Bronchial epithelial cell (primary cell): ENCODE measurements around the gene NPTX1. TPM values are rescaled to one million over a fixed set of nuclear protein-coding genes. Genes with fewer than 3 reads are reported as not detected.

Source experiments
- DNase-seq: peaks from one replicate; pipeline ENCODE4 v3.0.0-alpha.2; 2010; ENCODE audit warnings: low read depth
- FAIRE-seq: peaks from 2 replicates; lab custom pipeline; 2011; peaks lifted over from hg19 to GRCh38; lab: Jason Lieb, UNC
- H3K27me3 ChIP-seq: 2 replicates; pipeline ENCODE4 v1.5.1; 2011; ENCODE audit warnings: low read length; ENCODE audit not compliant: control insufficient read depth, insufficient read depth
- H3K36me3 ChIP-seq: 2 replicates; pipeline ENCODE4 v1.5.1; 2011; ENCODE audit warnings: low read length; ENCODE audit not compliant: control insufficient read depth, insufficient read depth
- H3K4me3 ChIP-seq: 2 replicates; pipeline ENCODE4 v1.5.1; 2011; ENCODE audit warnings: mild to moderate bottlenecking, low read depth, low read length, control low read depth
- total RNA-seq: library from RNA; depleted of rRNA; stranded (reverse); fragments of >200 nt; gene quantifications from 2 replicates; pipeline ENCODE4 v1.2.1, GENCODE V29; 2014
- TF ChIP-seq, protein P1 (sequence below): IDR thresholded peaks from 2 replicates; pipeline ENCODE4 v1.5.1; 2011; ENCODE audit warnings: mild to moderate bottlenecking, moderate library complexity, low read length, control low read depth, inconsistent platforms; ENCODE audit not compliant: insufficient read depth, severe bottlenecking

The NPTX1 gene
- total RNA-seq, 1 donor from 2014 or later = under 0.01 TPM

DNA sequence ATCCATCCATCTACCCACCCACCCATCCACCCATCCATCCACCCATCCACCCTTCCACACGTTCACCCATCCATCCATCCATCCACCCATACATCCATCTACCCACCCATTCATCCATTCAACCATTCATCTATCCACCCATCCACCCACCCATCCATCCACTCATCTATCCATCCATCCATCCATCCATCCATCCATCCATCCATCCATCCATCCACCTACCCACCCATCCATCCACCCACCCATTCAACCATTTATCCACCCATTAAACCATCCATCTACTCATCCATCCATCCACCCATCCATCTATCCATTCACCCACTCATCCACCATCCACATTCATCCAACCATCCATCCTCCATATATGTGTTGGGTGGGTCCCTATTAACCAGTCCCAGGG is 42.0 kb upstream of the NPTX1 start:
- H3K4me3 ChIP-seq = no peak overlapping the region
- TF ChIP-seq, protein P1, sequence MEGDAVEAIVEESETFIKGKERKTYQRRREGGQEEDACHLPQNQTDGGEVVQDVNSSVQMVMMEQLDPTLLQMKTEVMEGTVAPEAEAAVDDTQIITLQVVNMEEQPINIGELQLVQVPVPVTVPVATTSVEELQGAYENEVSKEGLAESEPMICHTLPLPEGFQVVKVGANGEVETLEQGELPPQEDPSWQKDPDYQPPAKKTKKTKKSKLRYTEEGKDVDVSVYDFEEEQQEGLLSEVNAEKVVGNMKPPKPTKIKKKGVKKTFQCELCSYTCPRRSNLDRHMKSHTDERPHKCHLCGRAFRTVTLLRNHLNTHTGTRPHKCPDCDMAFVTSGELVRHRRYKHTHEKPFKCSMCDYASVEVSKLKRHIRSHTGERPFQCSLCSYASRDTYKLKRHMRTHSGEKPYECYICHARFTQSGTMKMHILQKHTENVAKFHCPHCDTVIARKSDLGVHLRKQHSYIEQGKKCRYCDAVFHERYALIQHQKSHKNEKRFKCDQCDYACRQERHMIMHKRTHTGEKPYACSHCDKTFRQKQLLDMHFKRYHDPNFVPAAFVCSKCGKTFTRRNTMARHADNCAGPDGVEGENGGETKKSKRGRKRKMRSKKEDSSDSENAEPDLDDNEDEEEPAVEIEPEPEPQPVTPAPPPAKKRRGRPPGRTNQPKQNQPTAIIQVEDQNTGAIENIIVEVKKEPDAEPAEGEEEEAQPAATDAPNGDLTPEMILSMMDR = no peak
- no peak for FAIRE-seq
- no peaks in the 10 kb centered on the region for H3K27me3 ChIP-seq
- H3K36me3 ChIP-seq = no peaks in the 10 kb centered on the region
- no peak for DNase-seq

DNA sequence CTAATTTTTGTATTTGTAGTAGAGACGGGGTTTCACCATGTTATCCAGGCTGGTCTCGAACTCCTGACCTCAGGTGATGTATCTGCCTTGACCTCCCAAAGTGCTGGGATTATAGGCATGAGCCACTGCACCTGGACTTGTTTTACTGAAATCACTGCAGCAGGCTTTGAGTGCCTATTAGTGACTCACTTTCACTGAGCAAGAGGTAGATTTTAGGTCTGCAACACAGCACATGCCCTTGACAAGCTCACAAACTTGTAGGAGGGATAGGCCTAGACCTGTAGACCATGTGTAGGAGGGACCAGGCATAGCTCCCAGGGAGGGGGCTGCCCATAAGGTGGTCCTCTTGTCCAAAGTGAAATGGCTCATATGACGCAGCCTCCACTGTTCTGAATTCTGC is 41.2 kb upstream of the NPTX1 start:
- Histone ChIP-seq H3K4me3 (no peak overlapping the region), H3K36me3 (no peaks in the 10 kb centered on the region), H3K27me3 (no peaks in the 10 kb centered on the region)
- FAIRE-seq (no peak), DNase-seq (peak; percentile 49)
- TF ChIP-seq, protein P1 = no peak

DNA sequence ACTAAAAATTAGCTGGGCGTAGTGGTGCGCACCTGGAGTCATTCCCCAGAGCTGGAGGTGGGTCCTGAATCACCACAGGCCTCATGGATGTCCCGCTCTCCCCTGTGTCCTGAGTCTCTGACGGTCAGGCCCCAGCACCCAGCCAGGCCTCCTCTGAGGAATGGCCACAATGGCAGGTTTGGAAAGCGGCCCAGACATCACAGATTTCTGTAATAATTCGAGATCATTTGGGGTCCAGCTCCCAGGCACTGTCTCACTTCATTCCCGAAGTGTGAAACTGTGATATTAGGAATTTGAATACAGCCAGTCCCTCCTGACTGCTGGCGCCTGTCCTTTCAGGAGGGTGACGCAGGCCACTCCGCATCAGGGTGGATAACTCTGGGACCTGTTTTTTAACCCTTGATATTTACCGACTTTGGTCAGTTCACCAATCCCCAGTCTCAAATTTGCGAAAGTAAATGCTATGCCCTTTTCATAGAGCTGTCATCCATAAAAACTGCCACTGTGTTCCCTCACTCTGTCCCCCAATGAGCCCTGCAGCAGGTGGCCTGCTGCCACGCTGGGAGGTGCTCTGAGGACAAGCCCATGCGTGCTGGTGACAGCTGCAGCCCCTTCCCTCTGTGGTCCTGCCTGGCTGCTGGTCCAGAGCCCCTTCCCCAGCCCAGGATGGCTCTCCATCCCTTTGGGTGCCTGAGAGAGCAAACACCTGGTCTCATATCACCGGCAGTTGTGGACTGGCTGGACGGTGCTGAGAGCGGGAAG is 39.9 kb upstream of the NPTX1 start:
- H3K4me3 ChIP-seq = no peak overlapping the region
- no peak for DNase-seq
- TF ChIP-seq, protein P1 = no peak

DNA sequence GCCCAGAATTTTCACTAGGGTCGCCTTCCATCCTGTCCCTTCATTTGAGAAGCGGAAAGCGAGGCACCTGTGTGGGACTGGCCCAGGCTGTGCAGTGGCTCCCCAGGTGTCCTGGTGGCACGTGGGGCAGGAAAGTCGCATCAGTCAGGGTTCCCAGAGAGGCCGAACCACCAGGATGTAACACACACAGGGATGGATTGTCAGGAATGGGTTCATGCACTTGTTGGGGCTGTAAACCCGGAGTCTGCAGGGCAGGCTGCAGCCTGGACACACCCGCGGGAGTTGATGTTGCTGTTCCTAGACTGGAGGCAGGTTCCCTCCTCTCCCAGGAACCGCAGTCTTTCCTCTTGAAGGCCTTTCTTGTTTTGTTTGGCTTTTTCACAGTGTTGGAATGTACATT is 37.5 kb upstream of the NPTX1 start:
- Histone ChIP-seq H3K36me3 (no peaks in the 10 kb centered on the region), H3K4me3 (no peak overlapping the region), H3K27me3 (no peaks in the 10 kb centered on the region)
- TF ChIP-seq, protein P1 = no peak
- DNase-seq = no peak
- no peak for FAIRE-seq

More for the DNA sequence above, 39.9 kb upstream of the NPTX1 start:
- FAIRE-seq = no peak
- H3K36me3 ChIP-seq = no peaks in the 10 kb centered on the region
- H3K27me3 ChIP-seq = no peaks in the 10 kb centered on the region

DNA sequence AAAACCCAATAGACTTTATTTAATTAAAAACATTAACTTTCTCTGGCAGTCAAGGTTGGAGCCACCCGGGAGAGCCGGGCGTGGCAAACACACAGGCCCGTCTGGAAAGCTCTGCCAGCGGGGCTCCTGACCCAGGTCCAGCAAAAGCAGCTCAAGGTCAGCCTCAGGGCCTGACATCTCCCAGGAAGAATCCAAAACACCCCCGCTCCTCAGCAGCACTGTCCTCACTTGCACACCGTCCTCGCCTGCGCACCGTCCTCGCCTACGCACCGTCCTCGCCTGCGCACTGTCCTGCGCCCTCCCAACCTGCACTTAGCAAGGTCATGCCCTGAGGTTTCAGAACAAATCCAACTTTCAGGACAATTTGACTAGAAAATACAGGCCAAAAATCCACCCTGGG is 36.8 kb upstream of the NPTX1 start:
- no peak overlapping the region for H3K4me3 ChIP-seq
- no peaks in the 10 kb centered on the region for H3K36me3 ChIP-seq
- FAIRE-seq (no peak), DNase-seq (no peak)
- TF ChIP-seq, protein P1 = no peak
- H3K27me3 ChIP-seq = no peaks in the 10 kb centered on the region

DNA sequence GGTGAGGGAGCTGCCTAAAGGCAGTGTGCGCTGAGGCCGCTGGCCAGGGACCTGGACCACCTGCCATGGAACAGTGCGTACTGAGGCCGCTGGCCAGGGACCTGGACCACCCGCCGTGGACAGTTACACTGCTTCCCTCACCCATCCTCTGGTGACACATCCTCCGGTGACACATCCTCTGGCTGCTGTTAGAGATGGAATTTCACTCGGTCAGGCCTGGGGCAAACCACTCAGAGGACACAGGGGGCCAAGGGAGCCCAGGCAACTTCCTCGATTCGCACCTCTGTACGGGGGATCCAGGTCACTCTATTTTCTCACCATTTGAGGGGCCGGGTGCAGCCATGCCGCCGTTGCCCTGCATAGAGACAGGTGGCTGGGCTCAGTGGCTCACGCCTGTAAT is 35.8 kb upstream of the NPTX1 start:
- H3K36me3 ChIP-seq = no peaks in the 10 kb centered on the region

More for the DNA sequence above, 35.8 kb upstream of the NPTX1 start:
- Histone ChIP-seq H3K27me3 (no peaks in the 10 kb centered on the region), H3K4me3 (no peak overlapping the region)
- TF ChIP-seq, protein P1 = no peak
- DNase-seq (no peak), FAIRE-seq (no peak)
